ENCODE measurements around the gene MINPP1.

Gene MINPP1

GRCh38 chr10:87523731-87524130 is 19.0 kb downstream of the MINPP1 start:
- no peak for DNase-seq

GRCh38 chr10:87524296-87524695 is 19.6 kb downstream of the MINPP1 start:
- no peak for DNase-seq

- DNase-seq = no peak
Measured at GRCh38 chr10:87531908-87532622, 27.4 kb downstream of the MINPP1 start.

GRCh38 chr10:87532696-87533095 is 28.0 kb downstream of the MINPP1 start:
- DNase-seq = no peak

- no peak for DNase-seq
Measured at GRCh38 chr10:87534173-87534858, 29.6 kb downstream of the MINPP1 start.

- no peak for DNase-seq
Measured at GRCh38 chr10:87538092-87539015, 33.7 kb downstream of the MINPP1 start.

- DNase-seq = no peak
Measured at GRCh38 chr10:87541114-87541513, 36.4 kb downstream of the MINPP1 start.

GRCh38 chr10:87544721-87545120 is 40.0 kb downstream of the MINPP1 start:
- no peak for DNase-seq

- no peak for DNase-seq
Measured at GRCh38 chr10:87545783-87546182, 41.1 kb downstream of the MINPP1 start.

- DNase-seq = no peak
Measured at GRCh38 chr10:87546210-87546609, 41.5 kb downstream of the MINPP1 start.

GRCh38 chr10:87546971-87547413 is 42.3 kb downstream of the MINPP1 start:
- no peak for DNase-seq

- DNase-seq = no peak
Measured at GRCh38 chr10:87547734-87548311, 43.1 kb downstream of the MINPP1 start.

GRCh38 chr10:87550741-87551140 is 46.0 kb downstream of the MINPP1 start:
- no peak for DNase-seq

GRCh38 chr10:87551326-87551725 is 46.6 kb downstream of the MINPP1 start:
- DNase-seq = no peak

- DNase-seq = no peak
Measured at GRCh38 chr10:87552248-87552929, 47.7 kb downstream of the MINPP1 start.

GRCh38 chr10:87557409-87557808 is 52.7 kb downstream of the MINPP1 start:
- no peak for DNase-seq

- no peak for DNase-seq
Measured at GRCh38 chr10:87558333-87558732, 53.6 kb downstream of the MINPP1 start.

GRCh38 chr10:87559392-87559791 is 54.7 kb downstream of the MINPP1 start:
- DNase-seq = no peak

- no peak for DNase-seq
Measured at GRCh38 chr10:87560495-87561129, 55.9 kb downstream of the MINPP1 start.

- no peak for DNase-seq
Measured at GRCh38 chr10:87562750-87563149, 58.1 kb downstream of the MINPP1 start.

GRCh38 chr10:87565010-87565409 is 60.3 kb downstream of the MINPP1 start:
- no peak for DNase-seq

GRCh38 chr10:87575851-87576250 is 71.2 kb downstream of the MINPP1 start:
- no peak for DNase-seq
